ENCODE data around the gene NDUFB2.

NDUFB2 gene

DNA sequence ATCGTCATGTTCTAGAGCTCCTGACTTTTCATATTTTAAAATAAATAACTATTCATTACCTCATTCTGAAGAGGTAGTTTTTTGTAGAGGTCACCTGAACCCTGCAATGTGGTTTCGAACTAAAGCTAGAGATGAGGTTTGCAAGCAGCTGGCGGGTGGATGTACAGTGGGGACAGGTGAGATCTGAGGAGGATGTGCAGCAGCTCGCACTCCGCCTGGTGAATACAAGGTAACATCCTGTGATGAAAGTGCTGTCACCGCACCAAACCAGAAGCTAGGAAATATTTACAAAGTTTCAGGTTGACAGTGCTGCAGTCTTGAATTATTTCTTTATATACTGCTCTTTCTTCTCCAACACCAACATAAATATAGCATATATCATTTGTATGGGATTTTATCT is 26.5 kb downstream of the NDUFB2 start:
- Histone ChIP-seq H2AFZ (ENCODE audit: low read length) (no peak overlapping the region), H3K9ac (ENCODE audit: low read depth, low read length, poor library complexity, severe bottlenecking) (no peak overlapping the region), H3K9me3 (ENCODE audit: insufficient read depth, low read depth, low read length) (no peaks in the 10 kb centered on the region), H3F3A (ENCODE audit: low read depth) (no peaks in the 10 kb centered on the region), H3K36me3 (ENCODE audit: insufficient read depth, low read length) (no peaks in the 10 kb centered on the region; the same call in 1 of the 2 replicates), H3K4me3 (ENCODE audit: low read length, poor library complexity, severe bottlenecking) (no peak overlapping the region), H3K4me2 (ENCODE audit: low read depth, low read length, poor library complexity, severe bottlenecking) (no peak overlapping the region), H3K27me3 (ENCODE audit: insufficient read depth, low read length, poor library complexity, severe bottlenecking) (no peaks in the 10 kb centered on the region), H4K20me1 (ENCODE audit: insufficient read depth, low read length, poor library complexity, severe bottlenecking) (no peaks in the 10 kb centered on the region), H3K79me2 (ENCODE audit: insufficient read depth, low read length) (no peaks in the 10 kb centered on the region), H3K9me2 (replicated peaks; ENCODE audit: low read depth, low read length) (no peaks in the 10 kb centered on the region), H3K4me1 (ENCODE audit: insufficient read depth, low read length, poor library complexity, severe bottlenecking) (peaks cover 10% of the 10 kb centered on the region)
- TF ChIP-seq, protein P1, sequence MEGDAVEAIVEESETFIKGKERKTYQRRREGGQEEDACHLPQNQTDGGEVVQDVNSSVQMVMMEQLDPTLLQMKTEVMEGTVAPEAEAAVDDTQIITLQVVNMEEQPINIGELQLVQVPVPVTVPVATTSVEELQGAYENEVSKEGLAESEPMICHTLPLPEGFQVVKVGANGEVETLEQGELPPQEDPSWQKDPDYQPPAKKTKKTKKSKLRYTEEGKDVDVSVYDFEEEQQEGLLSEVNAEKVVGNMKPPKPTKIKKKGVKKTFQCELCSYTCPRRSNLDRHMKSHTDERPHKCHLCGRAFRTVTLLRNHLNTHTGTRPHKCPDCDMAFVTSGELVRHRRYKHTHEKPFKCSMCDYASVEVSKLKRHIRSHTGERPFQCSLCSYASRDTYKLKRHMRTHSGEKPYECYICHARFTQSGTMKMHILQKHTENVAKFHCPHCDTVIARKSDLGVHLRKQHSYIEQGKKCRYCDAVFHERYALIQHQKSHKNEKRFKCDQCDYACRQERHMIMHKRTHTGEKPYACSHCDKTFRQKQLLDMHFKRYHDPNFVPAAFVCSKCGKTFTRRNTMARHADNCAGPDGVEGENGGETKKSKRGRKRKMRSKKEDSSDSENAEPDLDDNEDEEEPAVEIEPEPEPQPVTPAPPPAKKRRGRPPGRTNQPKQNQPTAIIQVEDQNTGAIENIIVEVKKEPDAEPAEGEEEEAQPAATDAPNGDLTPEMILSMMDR (conservative IDR thresholded peaks at IDR 0.05; ENCODE audit: low read length), result no peak
- no peak for TF ChIP-seq EZH2phosphoT487 (IDR thresholded peaks at IDR 0.05; ENCODE audit: borderline replicate concordance)

DNA sequence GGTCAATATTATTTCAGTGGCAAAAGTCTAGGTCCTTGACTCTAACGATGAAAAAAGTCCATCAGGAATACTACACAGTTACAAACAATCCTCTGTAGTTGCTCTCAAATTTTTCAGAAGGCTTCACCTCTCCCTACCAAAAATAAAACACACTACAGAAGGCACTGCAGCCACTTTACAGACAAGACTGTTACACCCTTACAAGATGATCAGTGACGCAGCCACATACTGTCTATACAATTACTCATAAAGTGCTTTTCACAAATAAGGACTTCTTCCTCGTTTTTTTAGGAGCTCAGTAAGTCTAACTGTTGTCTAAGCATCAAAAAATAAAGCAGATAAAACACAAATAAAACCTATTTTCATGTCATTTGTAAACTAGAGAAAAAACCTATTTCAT is 27.1 kb downstream of the NDUFB2 start:
- H3K36me3 ChIP-seq (ENCODE audit: insufficient read depth, low read length), result no peaks in the 10 kb centered on the region; the same call in 1 of the 2 replicates
- no peaks in the 10 kb centered on the region for H3K9me2 ChIP-seq (replicated peaks; ENCODE audit: low read depth, low read length)
- H3K4me1 ChIP-seq (ENCODE audit: insufficient read depth, low read length, poor library complexity, severe bottlenecking), result peaks cover 10% of the 10 kb centered on the region
- H3K27me3 ChIP-seq (ENCODE audit: insufficient read depth, low read length, poor library complexity, severe bottlenecking), result no peaks in the 10 kb centered on the region
- H2AFZ ChIP-seq (ENCODE audit: low read length), result no peak overlapping the region
- H3K9me3 ChIP-seq (ENCODE audit: insufficient read depth, low read depth, low read length), result no peaks in the 10 kb centered on the region
- no peaks in the 10 kb centered on the region for H4K20me1 ChIP-seq (ENCODE audit: insufficient read depth, low read length, poor library complexity, severe bottlenecking)
- H3K79me2 ChIP-seq (ENCODE audit: insufficient read depth, low read length), result no peaks in the 10 kb centered on the region
- no peak overlapping the region for H3K4me2 ChIP-seq (ENCODE audit: low read depth, low read length, poor library complexity, severe bottlenecking)
- H3K4me3 ChIP-seq (ENCODE audit: low read length, poor library complexity, severe bottlenecking), result no peak overlapping the region
- H3K9ac ChIP-seq (ENCODE audit: low read depth, low read length, poor library complexity, severe bottlenecking), result no peak overlapping the region
- no peaks in the 10 kb centered on the region for H3F3A ChIP-seq (ENCODE audit: low read depth)
- TF ChIP-seq, protein P1 (conservative IDR thresholded peaks at IDR 0.05; ENCODE audit: low read length), result no peak
- no peak for TF ChIP-seq EZH2phosphoT487 (IDR thresholded peaks at IDR 0.05; ENCODE audit: borderline replicate concordance)

- H4K20me1 ChIP-seq (ENCODE audit: insufficient read depth, low read length, poor library complexity, severe bottlenecking), result no peaks in the 10 kb centered on the region
- peaks cover 6% of the 10 kb centered on the region for H3K4me1 ChIP-seq (ENCODE audit: insufficient read depth, low read length, poor library complexity, severe bottlenecking)
- H3K9me2 ChIP-seq (replicated peaks; ENCODE audit: low read depth, low read length), result no peaks in the 10 kb centered on the region
- no peak overlapping the region for H3K9ac ChIP-seq (ENCODE audit: low read depth, low read length, poor library complexity, severe bottlenecking)
- no peaks in the 10 kb centered on the region; the same call in 1 of the 2 replicates for H3K36me3 ChIP-seq (ENCODE audit: insufficient read depth, low read length)
- TF ChIP-seq, protein P1 (conservative IDR thresholded peaks at IDR 0.05; ENCODE audit: low read length), result no peak
- no peak for TF ChIP-seq EZH2phosphoT487 (IDR thresholded peaks at IDR 0.05; ENCODE audit: borderline replicate concordance)
- no peak overlapping the region for H2AFZ ChIP-seq (ENCODE audit: low read length)
- no peak overlapping the region for H3K4me2 ChIP-seq (ENCODE audit: low read depth, low read length, poor library complexity, severe bottlenecking)
- no peaks in the 10 kb centered on the region for H3F3A ChIP-seq (ENCODE audit: low read depth)
- no peaks in the 10 kb centered on the region for H3K9me3 ChIP-seq (ENCODE audit: insufficient read depth, low read depth, low read length)
- no peaks in the 10 kb centered on the region for H3K79me2 ChIP-seq (ENCODE audit: insufficient read depth, low read length)
- H3K4me3 ChIP-seq (ENCODE audit: low read length, poor library complexity, severe bottlenecking), result no peak overlapping the region
- no peaks in the 10 kb centered on the region for H3K27me3 ChIP-seq (ENCODE audit: insufficient read depth, low read length, poor library complexity, severe bottlenecking)
These were observed 28.2 kb downstream of the NDUFB2 start for GRCh38 chr7:140724706-140725105.
